Amniotic epithelial cell (primary cell): ENCODE data around the gene RICTOR.

ENCODE experiments used
- DNase-seq: peaks from one replicate; pipeline ENCODE4 v3.0.0-alpha.2; 2010; ENCODE audit warnings: low read depth

Gene RICTOR

GRCh38 chr5:38932854-38933408 lies 141.3 kb downstream of the RICTOR start:
- no peak for DNase-seq

- DNase-seq, result peak; percentile 58
Measured at GRCh38 chr5:38931731-38932130, 142.5 kb downstream of the RICTOR start.

GRCh38 chr5:38929838-38930237 lies 144.4 kb downstream of the RICTOR start:
- DNase-seq, result no peak

DNA sequence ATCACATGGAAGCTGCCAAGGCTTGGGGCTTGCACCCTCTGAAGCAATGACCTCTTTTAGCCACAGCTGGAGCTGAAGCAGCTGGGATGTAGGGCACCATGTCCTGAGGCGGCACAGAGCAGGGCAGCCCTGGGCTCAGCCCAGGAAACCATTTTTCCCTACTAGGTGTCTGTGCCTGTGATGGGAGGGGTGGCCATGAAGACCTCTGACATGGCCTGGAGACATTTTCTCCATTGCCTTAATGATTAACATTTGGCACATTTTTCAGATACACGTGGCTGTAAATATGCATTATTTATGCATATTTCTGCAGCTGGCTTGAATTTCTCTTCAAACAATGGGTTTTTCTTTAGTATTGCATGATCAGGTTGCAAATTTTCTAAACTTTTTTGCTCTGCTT lies 146.7 kb downstream of the RICTOR start:
- no peak for DNase-seq

- DNase-seq, result peak; percentile 65
Measured at GRCh38 chr5:38926121-38926520, 148.1 kb downstream of the RICTOR start.

DNA sequence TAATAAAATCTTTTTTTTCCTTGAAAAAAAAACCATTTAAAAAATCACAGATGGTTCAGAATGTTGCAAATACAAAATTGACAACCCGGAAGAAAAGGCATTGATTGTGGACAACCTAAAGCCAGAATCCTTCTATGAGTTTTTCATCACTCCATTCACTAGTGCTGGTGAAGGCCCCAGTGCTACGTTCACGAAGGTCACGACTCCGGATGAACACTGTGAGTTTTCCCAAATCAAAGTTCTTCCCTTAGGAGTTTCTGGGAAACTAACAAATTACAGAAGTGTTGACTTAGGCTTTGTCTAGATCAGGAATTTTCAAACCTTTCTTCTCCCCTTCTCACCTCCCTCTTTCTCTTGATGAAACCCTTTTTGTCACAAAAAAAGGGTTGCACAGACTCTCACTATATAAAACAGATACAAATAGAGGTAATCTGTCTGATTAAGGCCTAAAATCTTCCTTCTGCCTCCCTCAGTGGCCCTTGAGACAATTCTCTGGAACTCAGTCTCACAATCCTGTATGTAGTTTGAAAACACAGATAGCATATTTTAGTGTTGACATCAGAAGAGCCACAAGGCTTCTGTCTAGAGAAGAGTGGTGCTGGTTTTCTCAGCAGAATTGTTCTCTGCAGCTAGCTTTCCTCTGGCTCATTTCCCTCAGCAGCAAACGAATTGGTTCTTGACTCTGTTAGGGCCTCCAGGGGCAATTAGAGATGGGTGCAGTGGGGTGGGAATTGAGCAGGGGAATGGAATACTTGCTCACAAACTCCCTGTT lies 148.9 kb downstream of the RICTOR start:
- peak; percentile 83 for DNase-seq

- peak; percentile 95 for DNase-seq
Measured at GRCh38 chr5:38923661-38924451, 150.3 kb downstream of the RICTOR start.

DNA sequence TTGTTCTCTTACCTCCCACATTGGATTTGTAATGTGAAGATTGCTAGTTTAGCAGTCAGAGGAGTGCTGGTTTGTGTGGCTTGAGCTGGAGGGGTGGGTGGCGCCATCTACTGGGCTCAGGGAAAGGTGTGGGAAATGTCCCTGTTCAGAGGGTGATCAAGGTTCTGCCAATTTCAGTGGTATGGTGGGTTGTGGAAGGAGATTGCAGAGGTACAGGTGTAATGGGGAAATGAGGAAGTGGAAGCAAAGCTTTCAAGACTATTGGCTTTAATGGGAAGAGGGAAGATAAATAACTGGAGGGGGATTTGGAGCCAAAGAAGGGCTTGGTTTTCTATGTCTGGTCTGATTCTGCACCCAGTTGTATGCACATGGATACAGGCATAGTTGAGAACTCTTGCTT lies 152.0 kb downstream of the RICTOR start:
- peak; percentile 50 for DNase-seq

DNA sequence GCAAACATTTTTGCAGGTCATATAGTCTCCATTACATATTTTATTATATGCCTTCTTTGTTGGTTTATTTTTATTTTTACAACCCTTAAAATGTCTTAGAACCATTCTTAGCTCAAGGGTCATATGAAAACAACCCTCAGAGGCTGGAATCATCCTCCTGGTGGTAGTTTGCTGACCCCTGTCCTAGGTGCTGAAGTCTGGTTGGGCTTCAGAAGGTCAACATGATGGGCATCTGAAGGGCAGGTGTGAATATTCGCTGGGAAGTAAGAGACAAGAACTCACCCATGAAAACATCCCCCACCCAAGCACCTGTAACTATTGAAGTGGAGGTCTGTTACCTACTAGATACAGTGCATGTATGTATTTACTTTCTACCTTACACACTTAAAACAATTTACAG lies 153.0 kb downstream of the RICTOR start:
- DNase-seq, result peak; percentile 33

GRCh38 chr5:38916802-38917201 lies 157.4 kb downstream of the RICTOR start:
- no peak for DNase-seq

- DNase-seq, result peak; percentile 49
Measured at GRCh38 chr5:38913714-38914113, 160.5 kb downstream of the RICTOR start.

DNA sequence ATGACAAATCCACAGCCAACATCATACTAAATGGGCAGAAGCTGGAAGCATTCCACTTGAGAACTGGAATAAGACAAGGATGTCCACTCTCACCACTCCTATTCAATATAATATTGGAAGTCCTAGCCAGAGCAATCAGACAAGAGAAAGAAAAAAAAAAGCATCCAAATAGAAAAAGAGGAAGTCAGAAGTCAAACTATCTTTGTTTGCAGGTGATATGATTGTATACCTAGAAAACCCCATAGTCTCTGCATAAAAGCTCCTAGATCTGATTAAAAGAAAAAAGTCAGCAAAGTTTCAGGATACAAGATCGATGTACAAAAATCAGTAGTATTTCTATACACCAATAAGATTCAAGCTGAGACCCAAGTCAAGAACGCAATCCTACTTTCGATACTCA lies 162.3 kb downstream of the RICTOR start:
- DNase-seq, result no peak

- no peak for DNase-seq
Measured at GRCh38 chr5:38906503-38906902, 167.7 kb downstream of the RICTOR start.

- DNase-seq, result peak; percentile 30
Measured at GRCh38 chr5:38905516-38905915, 168.7 kb downstream of the RICTOR start.

- no peak for DNase-seq
Measured at GRCh38 chr5:38899936-38900335, 174.3 kb downstream of the RICTOR start.

DNA sequence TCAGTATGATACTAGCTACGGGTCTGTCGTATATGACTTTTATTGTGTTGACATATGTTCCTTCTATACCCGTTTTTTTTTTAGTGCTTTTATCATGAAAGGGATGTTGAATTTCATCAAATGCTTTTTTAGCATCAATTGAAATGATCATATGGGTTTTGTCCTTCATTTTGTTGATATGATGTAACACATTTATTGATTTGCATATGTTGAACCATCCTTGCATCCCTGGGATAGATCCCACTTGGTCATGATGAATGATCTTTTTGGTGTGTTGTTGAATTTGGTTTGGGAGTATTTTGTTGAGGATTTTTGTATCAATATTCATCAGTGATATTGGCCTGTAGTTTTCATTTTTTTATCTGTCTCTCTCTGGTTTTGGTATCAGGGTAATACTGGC lies 177.4 kb downstream of the RICTOR start:
- DNase-seq, result no peak

GRCh38 chr5:38892363-38892762 lies 181.8 kb downstream of the RICTOR start:
- no peak for DNase-seq

- no peak for DNase-seq
Measured at GRCh38 chr5:38891563-38891962, 182.6 kb downstream of the RICTOR start.

DNA sequence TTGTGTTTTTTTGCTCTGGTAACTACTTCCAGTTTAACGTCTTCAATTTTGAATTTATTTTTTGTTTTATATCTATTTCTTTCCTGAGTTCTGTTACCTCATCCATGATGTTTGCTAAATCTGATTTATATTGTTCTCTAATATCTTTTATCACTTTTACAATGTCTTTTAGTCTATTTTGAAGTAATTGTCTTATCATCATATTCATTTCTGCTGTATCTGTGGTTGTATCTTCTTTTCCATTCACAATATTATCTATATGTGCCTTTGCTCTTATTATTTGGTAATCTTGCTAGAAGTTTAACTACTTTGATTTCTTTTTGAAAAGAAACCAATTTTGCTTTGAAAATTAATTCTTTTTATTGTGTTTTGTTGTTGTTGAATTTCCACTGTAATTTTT lies 184.8 kb downstream of the RICTOR start:
- DNase-seq, result no peak

GRCh38 chr5:38888041-38888440 lies 186.2 kb downstream of the RICTOR start:
- DNase-seq, result no peak
